A549 (cell line): ENCODE measurements around the gene MYO1E. TPM values are rescaled to one million over a fixed set of nuclear protein-coding genes. Genes with fewer than 3 reads are reported as not detected.

Experiments used
- ATAC-seq, 2 experiments: fragments of 200-7000 bp in 1 of 2; fragments of >200 bp in 1 of 2; cut with Nextera tagmentation in 1 of 2; cut with Tn5 transposase in 1 of 2; 3 replicates each; pipeline versions ENCODE4 v1.8.0 to v1.9.1; 2018 to 2020; ENCODE audit warnings: mild to moderate bottlenecking in 1 of 2, moderate library complexity in 1 of 2
- CTCF ChIA-PET: fragments of 300-600 bp; sonication (Branson Sonifier 250); formaldehyde crosslinking; extraction: SDS; loops from one replicate; lab custom pipeline; 2021; ENCODE audit warnings: antibody characterized with exemption, inconsistent platforms; lab: Yijun Ruan, JAX
- POLR2A ChIA-PET: fragments of 350-600 bp; formaldehyde crosslinking; extraction: SDS; loops from one replicate; lab custom pipeline; 2021; ENCODE audit warnings: antibody characterized with exemption, inconsistent platforms; lab: Yijun Ruan, JAX
- DNase-seq, 2 experiments: peaks; one replicate each; pipeline versions ENCODE4 v3.0.0 to v3.0.0-alpha.2; 2011 to 2016; ENCODE audit warnings: low read depth in 1 of 2, low spot score in 1 of 2
- FAIRE-seq: peaks from 2 replicates; lab custom pipeline; 2011; peaks lifted over from hg19 to GRCh38; lab: Jason Lieb, UNC
- H3K27ac ChIP-seq, 2 experiments: fragments of >200 bp; sonication (Bioruptor Twin); formaldehyde crosslinking; 3 replicates each; pipeline ENCODE4 v1.5.1; 2016 to 2017
- H3K4me1 ChIP-seq: fragments of >200 bp; sonication (Bioruptor Twin); formaldehyde crosslinking; 3 replicates; pipeline ENCODE4 v1.6.1; 2016
- H3K4me2 ChIP-seq: fragments of >200 bp; sonication (Bioruptor Twin); formaldehyde crosslinking; 3 replicates; pipeline ENCODE4 v1.6.1; 2016
- H3K4me3 ChIP-seq: fragments of >200 bp; sonication (Bioruptor Twin); formaldehyde crosslinking; 3 replicates; pipeline ENCODE4 v1.5.1; 2016
- H3K9me3 ChIP-seq: fragments of >200 bp; sonication (Bioruptor Twin); formaldehyde crosslinking; 3 replicates; pipeline ENCODE4 v1.6.1; 2016
- ATOH8 ChIP-seq: fragments of 250-450 bp; sonication (Bioruptor Pico); IDR thresholded peaks from 2 replicates; pipeline ENCODE4 v1.5.0; 2020; ENCODE audit warnings: low read depth, mild to moderate bottlenecking, moderate library complexity
- CHD4 ChIP-seq: fragments of 200-600 bp; sonication (generic); IDR thresholded peaks from 2 replicates; pipeline ENCODE4 v1.6.1; 2016; ENCODE audit warnings: antibody characterized with exemption, mild to moderate bottlenecking, borderline replicate concordance
- FOSL2 ChIP-seq, 2 experiments: fragments of 450-650 bp in 1 of 2; fragments of >200 bp in 1 of 2; sonication (Bioruptor Twin) in 1 of 2; formaldehyde crosslinking; IDR thresholded peaks; 2 replicates each; pipeline versions ENCODE4 v1.5.0 to v1.6.1; 2016 to 2020; ENCODE audit warnings: mild to moderate bottlenecking in 1 of 2, moderate library complexity in 1 of 2
- MAFK ChIP-seq: fragments of 450-650 bp; IDR thresholded peaks from 2 replicates; pipeline ENCODE4 v1.6.1; 2014; ENCODE audit not compliant: partially characterized antibody
- MAZ ChIP-seq: fragments of 150-350 bp; IDR thresholded peaks from 2 replicates; pipeline ENCODE4 v1.6.1; 2014; ENCODE audit warnings: antibody characterized with exemption, low read depth, low read length, borderline replicate concordance
- PBX3 ChIP-seq: IDR thresholded peaks from 2 replicates; pipeline ENCODE4 v1.6.1; 2012
- SMC3 ChIP-seq: fragments of >200 bp; sonication (Bioruptor Twin); formaldehyde crosslinking; IDR thresholded peaks from 3 replicates; pipeline ENCODE4 v1.6.1; 2018; ENCODE audit warnings: inconsistent platforms
- TP53 ChIP-seq: fragments of 250-450 bp; sonication (Bioruptor Pico); IDR thresholded peaks from 2 replicates; pipeline ENCODE4 v1.5.0; 2021; ENCODE audit warnings: mild to moderate bottlenecking, moderate library complexity
- ZC3H11A ChIP-seq: fragments of 450-650 bp; IDR thresholded peaks from 2 replicates; pipeline ENCODE4 v1.6.1; 2014; ENCODE audit warnings: antibody characterized with exemption, mild to moderate bottlenecking
- WGBS: methylation state at CpG from one replicate; pipeline ENCODE4 v1.1.6; 2017; ENCODE audit errors: missing lambda C conversion rate; 5-methylcytosine and 5-hydroxymethylcytosine counted together
- polyA plus RNA-seq, 4 experiments: library from polyadenylated mRNA; depleted of rRNA in 3 of 4; stranded (reverse); fragments of >200 nt; fragmentation: RNase III in 1 of 4; extraction: RNeasy Plus Mini Kit Qiagen cat#74134 plus additional on column Dnase treatment in 1 of 4; gene quantifications; 2 replicates in 3 of 4; 3 replicates in 1 of 4; pipeline ENCODE4 v1.2.3, GENCODE V29; 2011 to 2017

The MYO1E gene
- polyA plus RNA-seq, 2 of the 4 experiments (the other 2 are of a cell fraction): 202 to 497 TPM

- Histone ChIP-seq H3K4me1 (peaks cover 57% of the 10 kb centered on the region), H3K9me3 (no peaks in the 10 kb centered on the region), H3K4me2 (no peak overlapping the region), H3K4me3 (no peak overlapping the region), H3K27ac (peak overlapping the region in 1 of 2 experiments; percentile 76; a peak in 2 of 6 replicates)
- DNase-seq (no peak), ATAC-seq (no peak), FAIRE-seq (no peak)
- POLR2A ChIA-PET: interaction anchor here (0.5 kb wide), 1 partner anchor 167 kb away, joined by 3 read pairs; no protein-coding TSS in a partner anchor
- TF ChIP-seq CHD4 (no peak), MAFK (peak; percentile 4)
- WGBS: 97% methylated on average over 8 of the region's 8 CpGs
- CTCF ChIA-PET: interaction anchor here (1.4 to 4.9 kb wide), 5 partner anchors 9 to 358 kb away, joined by 3 to 31 read pairs (median 8); no protein-coding TSS in a partner anchor
Observed at GRCh38 chr15:59171067-59171397, 201.6 kb downstream of the MYO1E start.

GRCh38 chr15:59170295-59171066 lies 202.2 kb downstream of the MYO1E start:
- 86% methylated on average over 12 of the region's 12 CpGs for WGBS
- no peaks in the 10 kb centered on the region for H3K9me3 ChIP-seq
- H3K4me3 ChIP-seq: no peak overlapping the region
- ATAC-seq (peak; percentile 14 to 24; a peak in 2 of 6 replicates), FAIRE-seq (no peak), DNase-seq (peak in 1 of 2 experiments; percentile 32)
- peaks cover 57% of the 10 kb centered on the region for H3K4me1 ChIP-seq
- peak overlapping the region; percentile 3; the same call in 1 of the 3 replicates for H3K4me2 ChIP-seq
- no peak for TF ChIP-seq TP53 (CRISPR knock-in tag)
- H3K27ac ChIP-seq: peak overlapping the region; percentile 28 to 76; a peak in 4 of 6 replicates
- POLR2A ChIA-PET: interaction anchor here (0.5 kb wide), 1 partner anchor 167 kb away, joined by 3 read pairs; no protein-coding TSS in a partner anchor
- CTCF ChIA-PET: interaction anchor here (1.0 to 4.9 kb wide), 13 partner anchors 9 to 358 kb away, joined by 3 to 31 read pairs (median 4); no protein-coding TSS in a partner anchor

GRCh38 chr15:59169251-59169708 lies 203.4 kb downstream of the MYO1E start:
- peaks cover 46% of the 10 kb centered on the region for H3K4me1 ChIP-seq
- peak overlapping the region; percentile 28 to 76; a peak in 5 of 6 replicates for H3K27ac ChIP-seq
- peak overlapping the region; percentile 22 for H3K4me2 ChIP-seq
- ATAC-seq (peak in 1 of 2 experiments; percentile 32; a peak in 1 of 6 replicates), DNase-seq (no peak), FAIRE-seq (no peak)
- POLR2A ChIA-PET: no interaction called here
- 89% methylated on average over 3 of the region's 3 CpGs for WGBS
- no peak for TF ChIP-seq SMC3
- TF ChIP-seq FOSL2 (IDR thresholded peaks at IDR 0.05): no peak; the same call in 1 of the 2 replicates
- peak; percentile 59 for TF ChIP-seq FOSL2 (CRISPR knock-in tag; IDR thresholded peaks at IDR 0.05)
- TF ChIP-seq, all 56 proteins: peak for 1
- Histone ChIP-seq H3K4me3 (no peak overlapping the region), H3K9me3 (no peaks in the 10 kb centered on the region)
- CTCF ChIA-PET: interaction anchor here (0.6 to 4.9 kb wide), 10 partner anchors 8 to 332 kb away, joined by 3 to 31 read pairs (median 4); no protein-coding TSS in a partner anchor

- peaks cover 44% of the 10 kb centered on the region for H3K4me1 ChIP-seq
- ChIA-PET CTCF (interaction anchor here (0.6 to 4.9 kb wide), 5 partner anchors 14 to 325 kb away, joined by 3 to 31 read pairs (median 3); no protein-coding TSS in a partner anchor), POLR2A (no interaction called here)
- H3K4me3 ChIP-seq: no peak overlapping the region
- ATAC-seq (0 out of 6 replicates have a peak, but pooled peaks of 1 of the 2 experiments have one; percentile 11), FAIRE-seq (no peak), DNase-seq (no peak)
- peak overlapping the region; percentile 22; the same call in 2 of the 3 replicates for H3K4me2 ChIP-seq
- H3K27ac ChIP-seq: peak overlapping the region; percentile 28 to 76; a peak in 5 of 6 replicates
- TF ChIP-seq MAZ (no peak), FOSL2 (IDR thresholded peaks at IDR 0.05) (0 out of 2 replicates have a peak, but pooled peaks have one; percentile 13), FOSL2 (CRISPR knock-in tag; IDR thresholded peaks at IDR 0.05) (0 out of 2 replicates have a peak, but pooled peaks have one; percentile 2)
- 82% methylated on average over 7 of the region's 7 CpGs for WGBS
- no peaks in the 10 kb centered on the region for H3K9me3 ChIP-seq
Observed at GRCh38 chr15:59168536-59168935, 204.1 kb downstream of the MYO1E start.

- ATAC-seq (no peak), FAIRE-seq (no peak), DNase-seq (no peak)
- Histone ChIP-seq H3K4me2 (no peak overlapping the region), H3K27ac (peak overlapping the region; percentile 47 to 60; a peak in 4 of 6 replicates), H3K4me1 (peaks cover 44% of the 10 kb centered on the region), H3K4me3 (no peak overlapping the region), H3K9me3 (no peaks in the 10 kb centered on the region)
- TF ChIP-seq ATOH8: no peak
- TF ChIP-seq SMC3: no peak
- no peak for TF ChIP-seq ZC3H11A
- no peak for TF ChIP-seq PBX3
- 87% methylated on average over 11 of the region's 11 CpGs for WGBS
- ChIA-PET CTCF (interaction anchor here (0.6 to 4.5 kb wide), 10 partner anchors 9 to 1840 kb away, joined by 3 to 17 read pairs (median 3); no protein-coding TSS in a partner anchor), POLR2A (no interaction called here)
Observed at GRCh38 chr15:59166601-59167265, 205.9 kb downstream of the MYO1E start.
